Stimulated activated CD8-positive, alpha-beta memory T cell treated with anti-CD3 and anti-CD28 coated beads, Interleukin-4, amount 100 ng/mL, for 1 hour (primary cell): ENCODE measurements around the gene STK39.

Source experiments
- DNase-seq, 2 donors: peaks; one replicate each; pipeline ENCODE4 v3.0.0-alpha.2; 2020; ENCODE audit warnings: low read depth in 2 of 2, low spot score in 1 of 2

Gene STK39

GRCh38 chr2:168009900-168010299, 237.5 kb downstream of the STK39 start:
- DNase-seq = no peak

GRCh38 chr2:168008646-168009195, 238.7 kb downstream of the STK39 start:
- no peak for DNase-seq

- DNase-seq = no peak
Observed at GRCh38 chr2:168006498-168006897, 240.9 kb downstream of the STK39 start.

- DNase-seq = no peak
Observed at GRCh38 chr2:168005586-168005985, 241.8 kb downstream of the STK39 start.

- no peak for DNase-seq
Observed at GRCh38 chr2:168003876-168004275, 243.5 kb downstream of the STK39 start.

- no peak for DNase-seq
Observed at GRCh38 chr2:168002021-168002553, 245.3 kb downstream of the STK39 start.

GRCh38 chr2:167992278-167992677, 255.1 kb downstream of the STK39 start:
- no peak for DNase-seq

GRCh38 chr2:167990062-167990461, 257.3 kb downstream of the STK39 start:
- DNase-seq = no peak

GRCh38 chr2:167988296-167988695, 259.1 kb downstream of the STK39 start:
- DNase-seq = no peak

GRCh38 chr2:167987558-167987957, 259.8 kb downstream of the STK39 start:
- no peak for DNase-seq

- DNase-seq = no peak
Observed at GRCh38 chr2:167987026-167987425, 260.4 kb downstream of the STK39 start.

- no peak for DNase-seq
Observed at GRCh38 chr2:167986223-167986622, 261.2 kb downstream of the STK39 start.

GRCh38 chr2:167981945-167982344, 265.4 kb downstream of the STK39 start:
- DNase-seq = no peak

- no peak for DNase-seq
Observed at GRCh38 chr2:167980439-167980838, 267.0 kb downstream of the STK39 start.

GRCh38 chr2:167972746-167973145, 274.6 kb downstream of the STK39 start:
- no peak for DNase-seq

GRCh38 chr2:167972020-167972419, 275.4 kb downstream of the STK39 start:
- DNase-seq = no peak

- DNase-seq = no peak
Observed at GRCh38 chr2:167966937-167967913, 280.2 kb downstream of the STK39 start.

- no peak for DNase-seq
Observed at GRCh38 chr2:167965907-167966761, 281.3 kb downstream of the STK39 start.

- DNase-seq = no peak
Observed at GRCh38 chr2:167964650-167965413, 282.6 kb downstream of the STK39 start.

GRCh38 chr2:167963899-167964649, 283.3 kb downstream of the STK39 start:
- no peak for DNase-seq
